Neuron (in vitro differentiated cells): Measurements from ENCODE around the gene CNGA3.
A peak's percentile ranks its signal among the peaks of the same experiment; 100 is the strongest.
"Not testable (repeated sequence)": the region's sequence is repeated elsewhere in the genome, so short reads cannot be mapped to it uniquely, and the experiment has no call there.

ENCODE experiments used
- H2AFZ ChIP-seq: one replicate; pipeline ENCODE4 v1.6.1; 2013; ENCODE audit warnings: low read depth, mild to moderate bottlenecking, inconsistent platforms, low read length, moderate library complexity
- H3K27me3 ChIP-seq: one replicate; pipeline ENCODE4 v1.6.1; 2013; ENCODE audit warnings: low read length; ENCODE audit not compliant: insufficient read depth
- H3K36me3 ChIP-seq: one replicate; pipeline ENCODE4 v1.6.1; 2013; ENCODE audit warnings: low read length; ENCODE audit not compliant: insufficient read depth
- H3K4me1 ChIP-seq: one replicate; pipeline ENCODE4 v1.6.1; 2013; ENCODE audit warnings: low read length; ENCODE audit not compliant: insufficient read depth
- H3K4me3 ChIP-seq: 2 replicates; pipeline ENCODE4 v1.5.1; 2013; ENCODE audit warnings: mild to moderate bottlenecking, low read length, moderate library complexity
- H3K9me3 ChIP-seq: one replicate; pipeline ENCODE4 v1.6.1; 2013; ENCODE audit warnings: low read length

The CNGA3 gene

GRCh38 chr2:98311771-98312545 is 34.3 kb upstream of the CNGA3 start:
- Histone ChIP-seq H3K4me3 (no peak overlapping the region), H3K4me1 (no peaks in the 10 kb centered on the region), H3K36me3 (peaks cover 3% of the 10 kb centered on the region), H3K27me3 (no peaks in the 10 kb centered on the region), H2AFZ (no peak overlapping the region), H3K9me3 (peaks cover 4% of the 10 kb centered on the region)

- Histone ChIP-seq H3K9me3 (peaks cover 4% of the 10 kb centered on the region), H3K36me3 (peaks cover 3% of the 10 kb centered on the region), H3K4me1 (no peaks in the 10 kb centered on the region), H3K27me3 (no peaks in the 10 kb centered on the region), H3K4me3 (no peak overlapping the region), H2AFZ (no peak overlapping the region)
Measured at GRCh38 chr2:98313492-98314250, 32.6 kb upstream of the CNGA3 start.

GRCh38 chr2:98314251-98314650 is 32.0 kb upstream of the CNGA3 start:
- Histone ChIP-seq H3K27me3 (no peaks in the 10 kb centered on the region), H3K4me3 (no peak overlapping the region), H3K4me1 (no peaks in the 10 kb centered on the region), H3K36me3 (peaks cover 3% of the 10 kb centered on the region), H3K9me3 (peaks cover 4% of the 10 kb centered on the region), H2AFZ (no peak overlapping the region)

GRCh38 chr2:98315957-98316356 is 30.3 kb upstream of the CNGA3 start:
- no peak overlapping the region for H3K4me3 ChIP-seq
- H3K36me3 ChIP-seq = peaks cover under 1% of the 10 kb centered on the region
- no peaks in the 10 kb centered on the region for H3K4me1 ChIP-seq
- no peaks in the 10 kb centered on the region for H3K27me3 ChIP-seq
- H3K9me3 ChIP-seq = peaks cover 11% of the 10 kb centered on the region
- H2AFZ ChIP-seq = no peak overlapping the region

- Histone ChIP-seq H3K27me3 (no peaks in the 10 kb centered on the region), H3K9me3 (peaks cover 14% of the 10 kb centered on the region), H2AFZ (no peak overlapping the region), H3K4me3 (no peak overlapping the region), H3K4me1 (no peaks in the 10 kb centered on the region), H3K36me3 (no peaks in the 10 kb centered on the region)
Measured at GRCh38 chr2:98317214-98317613, 29.0 kb upstream of the CNGA3 start.

GRCh38 chr2:98320171-98320570 is 26.1 kb upstream of the CNGA3 start:
- H3K36me3 ChIP-seq, H3K4me3 ChIP-seq, H2AFZ ChIP-seq, H3K4me1 ChIP-seq, H3K27me3 ChIP-seq: not testable (repeated sequence)
- H3K9me3 ChIP-seq = peaks cover 19% of the 10 kb centered on the region

GRCh38 chr2:98324181-98324580 is 22.1 kb upstream of the CNGA3 start:
- Histone ChIP-seq H3K4me3 (no peak overlapping the region), H3K27me3 (no peaks in the 10 kb centered on the region), H2AFZ (no peak overlapping the region), H3K36me3 (peaks cover 4% of the 10 kb centered on the region), H3K9me3 (peaks cover 30% of the 10 kb centered on the region), H3K4me1 (no peaks in the 10 kb centered on the region)

- Histone ChIP-seq H3K4me1 (peaks cover 11% of the 10 kb centered on the region), H3K9me3 (peaks cover 26% of the 10 kb centered on the region)
Measured at GRCh38 chr2:98327776-98328175, 18.5 kb upstream of the CNGA3 start.

GRCh38 chr2:98329549-98329948 is 16.7 kb upstream of the CNGA3 start:
- Histone ChIP-seq H3K9me3 (peaks cover 19% of the 10 kb centered on the region), H3K36me3 (peaks cover 4% of the 10 kb centered on the region), H3K4me3 (no peak overlapping the region), H2AFZ (no peak overlapping the region), H3K4me1 (peaks cover 28% of the 10 kb centered on the region), H3K27me3 (no peaks in the 10 kb centered on the region)

More at GRCh38 chr2:98327776-98328175, 18.5 kb upstream of the CNGA3 start:
- H3K36me3 ChIP-seq = peaks cover 4% of the 10 kb centered on the region
- no peak overlapping the region for H3K4me3 ChIP-seq
- H2AFZ ChIP-seq = no peak overlapping the region
- no peaks in the 10 kb centered on the region for H3K27me3 ChIP-seq

- Histone ChIP-seq H3K4me3 (peak overlapping the region; percentile 24), H3K9me3 (peaks cover 10% of the 10 kb centered on the region), H3K27me3 (no peaks in the 10 kb centered on the region), H3K4me1 (peaks cover 49% of the 10 kb centered on the region), H3K36me3 (peaks cover under 1% of the 10 kb centered on the region), H2AFZ (no peak overlapping the region)
Measured at GRCh38 chr2:98332989-98333388, 13.3 kb upstream of the CNGA3 start.

GRCh38 chr2:98333922-98334321 is 12.3 kb upstream of the CNGA3 start:
- H3K4me1 ChIP-seq = peaks cover 49% of the 10 kb centered on the region
- H3K9me3 ChIP-seq = peaks cover 8% of the 10 kb centered on the region
- H3K36me3 ChIP-seq = no peaks in the 10 kb centered on the region
- no peaks in the 10 kb centered on the region for H3K27me3 ChIP-seq
- peak overlapping the region; percentile 24 for H3K4me3 ChIP-seq
- H2AFZ ChIP-seq = no peak overlapping the region

- Histone ChIP-seq H3K27me3 (no peaks in the 10 kb centered on the region), H3K9me3 (peaks cover 7% of the 10 kb centered on the region), H3K4me3 (no peak overlapping the region), H2AFZ (no peak overlapping the region), H3K4me1 (peaks cover 49% of the 10 kb centered on the region), H3K36me3 (no peaks in the 10 kb centered on the region)
Measured at GRCh38 chr2:98334439-98335078, 11.7 kb upstream of the CNGA3 start.

- H3K9me3 ChIP-seq = peaks cover 1% of the 10 kb centered on the region
Measured at GRCh38 chr2:98335271-98335670, 11.0 kb upstream of the CNGA3 start.

More at GRCh38 chr2:98335271-98335670, 11.0 kb upstream of the CNGA3 start:
- H3K4me3 ChIP-seq = no peak overlapping the region
- no peaks in the 10 kb centered on the region for H3K27me3 ChIP-seq
- no peaks in the 10 kb centered on the region for H3K36me3 ChIP-seq
- H3K4me1 ChIP-seq = peaks cover 49% of the 10 kb centered on the region
- no peak overlapping the region for H2AFZ ChIP-seq
